HepG2 (cell line): Measurements from ENCODE around the gene FBXL20. TPM values are rescaled to one million over a fixed set of nuclear protein-coding genes. Genes with fewer than 3 reads are reported as not detected.

Source experiments
- IKZF4 ChIP-seq: sonication (generic); formaldehyde crosslinking; IDR thresholded peaks from 2 replicates; pipeline ENCODE4 v1.5.1; 2020; ENCODE audit warnings: borderline replicate concordance, mild to moderate bottlenecking, low read depth, missing genetic modification reagents; ENCODE audit errors: not compliant biosample characterization
- MTERF4 ChIP-seq: sonication (generic); formaldehyde crosslinking; IDR thresholded peaks from 2 replicates; pipeline ENCODE4 v1.8.0; 2023; ENCODE audit warnings: mild to moderate bottlenecking, missing genetic modification reagents
- NFE2L1 ChIP-seq: sonication (generic); formaldehyde crosslinking; IDR thresholded peaks from 2 replicates; pipeline ENCODE4 v1.4.0; 2020; ENCODE audit warnings: missing genetic modification reagents, mild to moderate bottlenecking, borderline replicate concordance
- RAD21 ChIP-seq: fragments of 450-650 bp; formaldehyde crosslinking; IDR thresholded peaks from 2 replicates; pipeline ENCODE4 v1.5.0; 2020; ENCODE audit warnings: mild to moderate bottlenecking
- RFX5 ChIP-seq: IDR thresholded peaks from 2 replicates; pipeline ENCODE4 v1.6.1; 2011; ENCODE audit warnings: low read depth, low read length, improper control_type of control experiment
- STAG1 ChIP-seq: sonication (generic); formaldehyde crosslinking; IDR thresholded peaks from 2 replicates; pipeline ENCODE4 v1.4.0; 2020; ENCODE audit warnings: missing genetic modification reagents
- SYNCRIP ChIP-seq: fragments of 200-400 bp; formaldehyde crosslinking; IDR thresholded peaks from 2 replicates; pipeline ENCODE4 v1.6.1; 2018; ENCODE audit warnings: mild to moderate bottlenecking, low read depth, low read length; ENCODE audit not compliant: insufficient read depth
- TRAFD1 ChIP-seq: sonication (generic); formaldehyde crosslinking; IDR thresholded peaks from 2 replicates; pipeline ENCODE4 v1.5.1; 2020; ENCODE audit warnings: missing genetic modification reagents, mild to moderate bottlenecking, borderline replicate concordance
- ZNF232 ChIP-seq: sonication (generic); formaldehyde crosslinking; IDR thresholded peaks from 2 replicates; pipeline ENCODE4 v1.4.0; 2020; ENCODE audit warnings: missing genetic modification reagents, borderline replicate concordance
- polyA plus RNA-seq, 8 experiments: library from polyadenylated mRNA; depleted of rRNA in 3 of 8; stranded (reverse) in 7 of 8; unstranded in 1 of 8; fragments of >200 nt; fragmentation: Illumina TruSeq in 4 of 8; extraction: Trizol in 4 of 8; gene quantifications; 2 replicates each; pipeline versions ENCODE4 v1.2.1 to v1.2.3, GENCODE V29; 2011 to 2016; ENCODE audit warnings: low read depth in 4 of 8, missing spikeins in 1 of 8, mixed read lengths in 1 of 8; ENCODE audit not compliant: insufficient read depth in 1 of 8
- total RNA-seq, 5 experiments: library from RNA; depleted of rRNA; stranded (reverse); fragments of >200 nt; fragmentation: Illumina TruSeq; extraction: Trizol; gene quantifications; 2 replicates each; pipeline ENCODE4 v1.2.3, GENCODE V29; 2016; ENCODE audit warnings: low read depth in 1 of 5
- TF ChIP-seq, protein P1 (sequence below): sonication (generic); formaldehyde crosslinking; IDR thresholded peaks from 2 replicates; pipeline ENCODE4 v1.4.0; 2020; ENCODE audit warnings: mild to moderate bottlenecking, missing genetic modification reagents, borderline replicate concordance
- TF ChIP-seq, protein P2 (sequence below): sonication (generic); formaldehyde crosslinking; IDR thresholded peaks from 2 replicates; pipeline ENCODE4 v1.5.1; 2020; ENCODE audit warnings: mild to moderate bottlenecking, missing genetic modification reagents, moderate library complexity
- TF ChIP-seq, protein P3 (sequence below): sonication (generic); formaldehyde crosslinking; IDR thresholded peaks from 2 replicates; pipeline ENCODE4 v1.4.0; 2020; ENCODE audit warnings: missing genetic modification reagents

FBXL20 gene
- total and polyA plus RNA-seq, 2 of the 13 experiments (the other 11 are each of a cell fraction or from before 2014, with no cell fraction given): 10.2 to 10.3 TPM

GRCh38 chr17:39231591-39232551 lies 169.6 kb downstream of the FBXL20 start (continued):
- TF ChIP-seq, protein P1, sequence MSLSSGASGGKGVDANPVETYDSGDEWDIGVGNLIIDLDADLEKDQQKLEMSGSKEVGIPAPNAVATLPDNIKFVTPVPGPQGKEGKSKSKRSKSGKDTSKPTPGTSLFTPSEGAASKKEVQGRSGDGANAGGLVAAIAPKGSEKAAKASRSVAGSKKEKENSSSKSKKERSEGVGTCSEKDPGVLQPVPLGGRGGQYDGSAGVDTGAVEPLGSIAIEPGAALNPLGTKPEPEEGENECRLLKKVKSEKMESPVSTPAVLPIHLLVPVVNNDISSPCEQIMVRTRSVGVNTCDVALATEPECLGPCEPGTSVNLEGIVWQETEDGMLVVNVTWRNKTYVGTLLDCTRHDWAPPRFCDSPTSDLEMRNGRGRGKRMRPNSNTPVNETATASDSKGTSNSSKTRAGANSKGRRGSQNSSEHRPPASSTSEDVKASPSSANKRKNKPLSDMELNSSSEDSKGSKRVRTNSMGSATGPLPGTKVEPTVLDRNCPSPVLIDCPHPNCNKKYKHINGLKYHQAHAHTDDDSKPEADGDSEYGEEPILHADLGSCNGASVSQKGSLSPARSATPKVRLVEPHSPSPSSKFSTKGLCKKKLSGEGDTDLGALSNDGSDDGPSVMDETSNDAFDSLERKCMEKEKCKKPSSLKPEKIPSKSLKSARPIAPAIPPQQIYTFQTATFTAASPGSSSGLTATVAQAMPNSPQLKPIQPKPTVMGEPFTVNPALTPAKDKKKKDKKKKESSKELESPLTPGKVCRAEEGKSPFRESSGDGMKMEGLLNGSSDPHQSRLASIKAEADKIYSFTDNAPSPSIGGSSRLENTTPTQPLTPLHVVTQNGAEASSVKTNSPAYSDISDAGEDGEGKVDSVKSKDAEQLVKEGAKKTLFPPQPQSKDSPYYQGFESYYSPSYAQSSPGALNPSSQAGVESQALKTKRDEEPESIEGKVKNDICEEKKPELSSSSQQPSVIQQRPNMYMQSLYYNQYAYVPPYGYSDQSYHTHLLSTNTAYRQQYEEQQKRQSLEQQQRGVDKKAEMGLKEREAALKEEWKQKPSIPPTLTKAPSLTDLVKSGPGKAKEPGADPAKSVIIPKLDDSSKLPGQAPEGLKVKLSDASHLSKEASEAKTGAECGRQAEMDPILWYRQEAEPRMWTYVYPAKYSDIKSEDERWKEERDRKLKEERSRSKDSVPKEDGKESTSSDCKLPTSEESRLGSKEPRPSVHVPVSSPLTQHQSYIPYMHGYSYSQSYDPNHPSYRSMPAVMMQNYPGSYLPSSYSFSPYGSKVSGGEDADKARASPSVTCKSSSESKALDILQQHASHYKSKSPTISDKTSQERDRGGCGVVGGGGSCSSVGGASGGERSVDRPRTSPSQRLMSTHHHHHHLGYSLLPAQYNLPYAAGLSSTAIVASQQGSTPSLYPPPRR: no peak
- 0 out of 2 replicates have a peak, but pooled peaks have one; percentile 64 for TF ChIP-seq MTERF4
- TF ChIP-seq, protein P2, sequence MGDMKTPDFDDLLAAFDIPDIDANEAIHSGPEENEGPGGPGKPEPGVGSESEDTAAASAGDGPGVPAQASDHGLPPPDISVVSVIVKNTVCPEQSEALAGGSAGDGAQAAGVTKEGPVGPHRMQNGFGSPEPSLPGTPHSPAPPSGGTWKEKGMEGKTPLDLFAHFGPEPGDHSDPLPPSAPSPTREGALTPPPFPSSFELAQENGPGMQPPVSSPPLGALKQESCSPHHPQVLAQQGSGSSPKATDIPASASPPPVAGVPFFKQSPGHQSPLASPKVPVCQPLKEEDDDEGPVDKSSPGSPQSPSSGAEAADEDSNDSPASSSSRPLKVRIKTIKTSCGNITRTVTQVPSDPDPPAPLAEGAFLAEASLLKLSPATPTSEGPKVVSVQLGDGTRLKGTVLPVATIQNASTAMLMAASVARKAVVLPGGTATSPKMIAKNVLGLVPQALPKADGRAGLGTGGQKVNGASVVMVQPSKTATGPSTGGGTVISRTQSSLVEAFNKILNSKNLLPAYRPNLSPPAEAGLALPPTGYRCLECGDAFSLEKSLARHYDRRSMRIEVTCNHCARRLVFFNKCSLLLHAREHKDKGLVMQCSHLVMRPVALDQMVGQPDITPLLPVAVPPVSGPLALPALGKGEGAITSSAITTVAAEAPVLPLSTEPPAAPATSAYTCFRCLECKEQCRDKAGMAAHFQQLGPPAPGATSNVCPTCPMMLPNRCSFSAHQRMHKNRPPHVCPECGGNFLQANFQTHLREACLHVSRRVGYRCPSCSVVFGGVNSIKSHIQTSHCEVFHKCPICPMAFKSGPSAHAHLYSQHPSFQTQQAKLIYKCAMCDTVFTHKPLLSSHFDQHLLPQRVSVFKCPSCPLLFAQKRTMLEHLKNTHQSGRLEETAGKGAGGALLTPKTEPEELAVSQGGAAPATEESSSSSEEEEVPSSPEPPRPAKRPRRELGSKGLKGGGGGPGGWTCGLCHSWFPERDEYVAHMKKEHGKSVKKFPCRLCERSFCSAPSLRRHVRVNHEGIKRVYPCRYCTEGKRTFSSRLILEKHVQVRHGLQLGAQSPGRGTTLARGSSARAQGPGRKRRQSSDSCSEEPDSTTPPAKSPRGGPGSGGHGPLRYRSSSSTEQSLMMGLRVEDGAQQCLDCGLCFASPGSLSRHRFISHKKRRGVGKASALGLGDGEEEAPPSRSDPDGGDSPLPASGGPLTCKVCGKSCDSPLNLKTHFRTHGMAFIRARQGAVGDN (CRISPR knock-in tag): peak; percentile 47
- TF ChIP-seq RAD21: peak; percentile 66
- peak; percentile 68 for TF ChIP-seq STAG1 (CRISPR knock-in tag)
- 0 out of 2 replicates have a peak, but pooled peaks have one; percentile 25 for TF ChIP-seq TRAFD1
- no peak for TF ChIP-seq NFE2L1 (CRISPR knock-in tag)
- no peak for TF ChIP-seq ZNF232 (CRISPR knock-in tag)
- TF ChIP-seq IKZF4: peak; percentile 48
- no peak for TF ChIP-seq RFX5
- TF ChIP-seq SYNCRIP: no peak
- TF ChIP-seq, protein P3, sequence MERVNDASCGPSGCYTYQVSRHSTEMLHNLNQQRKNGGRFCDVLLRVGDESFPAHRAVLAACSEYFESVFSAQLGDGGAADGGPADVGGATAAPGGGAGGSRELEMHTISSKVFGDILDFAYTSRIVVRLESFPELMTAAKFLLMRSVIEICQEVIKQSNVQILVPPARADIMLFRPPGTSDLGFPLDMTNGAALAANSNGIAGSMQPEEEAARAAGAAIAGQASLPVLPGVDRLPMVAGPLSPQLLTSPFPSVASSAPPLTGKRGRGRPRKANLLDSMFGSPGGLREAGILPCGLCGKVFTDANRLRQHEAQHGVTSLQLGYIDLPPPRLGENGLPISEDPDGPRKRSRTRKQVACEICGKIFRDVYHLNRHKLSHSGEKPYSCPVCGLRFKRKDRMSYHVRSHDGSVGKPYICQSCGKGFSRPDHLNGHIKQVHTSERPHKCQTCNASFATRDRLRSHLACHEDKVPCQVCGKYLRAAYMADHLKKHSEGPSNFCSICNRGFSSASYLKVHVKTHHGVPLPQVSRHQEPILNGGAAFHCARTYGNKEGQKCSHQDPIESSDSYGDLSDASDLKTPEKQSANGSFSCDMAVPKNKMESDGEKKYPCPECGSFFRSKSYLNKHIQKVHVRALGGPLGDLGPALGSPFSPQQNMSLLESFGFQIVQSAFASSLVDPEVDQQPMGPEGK (CRISPR knock-in tag): 0 out of 2 replicates have a peak, but pooled peaks have one; percentile 15
